ENCODE measurements around the gene CD44. TPM values are rescaled to one million over a fixed set of nuclear protein-coding genes. Genes with fewer than 3 reads are reported as not detected.

Gene CD44
- total RNA-seq, 2 donors from 2014 or later: 321 to 613 TPM

- ATAC-seq (ENCODE audit: insufficient number of reproducible peaks, low FRiP score, low read depth): no peak
- TF ChIP-seq CTCF (IDR thresholded peaks at IDR 0.05): no peak
- H3K27me3 ChIP-seq (replicated peaks; ENCODE audit: insufficient read depth): no peaks in the 10 kb centered on the region
- H3K9me3 ChIP-seq: no peaks in the 10 kb centered on the region
- no peak overlapping the region for H3K27ac ChIP-seq
- H3K36me3 ChIP-seq: no peaks in the 10 kb centered on the region
- H3K4me3 ChIP-seq: no peak overlapping the region
- peaks cover 0 to 4% of the 10 kb centered on the region in 2 donors for H3K4me1 ChIP-seq (ENCODE audit: control insufficient read depth in 1 of 2, low read depth in 2 of 2)
- no peak for DNase-seq (ENCODE audit: low spot score)
Observed at GRCh38 chr11:35265755-35266454, 126.9 kb downstream of the CD44 start.

GRCh38 chr11:35267504-35267903 lies 128.5 kb downstream of the CD44 start:
- Histone ChIP-seq H3K9me3 (no peaks in the 10 kb centered on the region), H3K4me3 (no peak overlapping the region), H3K4me1 (ENCODE audit: control insufficient read depth in 1 of 2, low read depth in 2 of 2) (no peaks in the 10 kb centered on the region), H3K36me3 (no peaks in the 10 kb centered on the region), H3K27ac (no peak overlapping the region), H3K27me3 (replicated peaks; ENCODE audit: insufficient read depth) (no peaks in the 10 kb centered on the region)
- no peak for ATAC-seq (ENCODE audit: insufficient number of reproducible peaks, low FRiP score, low read depth)
- DNase-seq (ENCODE audit: low spot score): no peak
- no peak for TF ChIP-seq CTCF (IDR thresholded peaks at IDR 0.05)

GRCh38 chr11:35270342-35270741 lies 131.4 kb downstream of the CD44 start:
- DNase-seq (ENCODE audit: low spot score) (no peak), ATAC-seq (ENCODE audit: insufficient number of reproducible peaks, low FRiP score, low read depth) (no peak)
- Histone ChIP-seq H3K4me3 (no peak overlapping the region), H3K36me3 (no peaks in the 10 kb centered on the region), H3K9me3 (no peaks in the 10 kb centered on the region), H3K27ac (no peak overlapping the region), H3K4me1 (ENCODE audit: control insufficient read depth in 1 of 2, low read depth in 2 of 2) (peaks cover 5 to 8% of the 10 kb centered on the region in 2 donors), H3K27me3 (replicated peaks; ENCODE audit: insufficient read depth) (no peaks in the 10 kb centered on the region)
- TF ChIP-seq CTCF (IDR thresholded peaks at IDR 0.05): no peak

GRCh38 chr11:35271031-35271430 lies 132.1 kb downstream of the CD44 start:
- no peaks in the 10 kb centered on the region for H3K36me3 ChIP-seq
- peaks cover 10 to 14% of the 10 kb centered on the region in 2 donors for H3K4me1 ChIP-seq (ENCODE audit: control insufficient read depth in 1 of 2, low read depth in 2 of 2)
- TF ChIP-seq CTCF (IDR thresholded peaks at IDR 0.05): no peak
- ATAC-seq (ENCODE audit: insufficient number of reproducible peaks, low FRiP score, low read depth): no peak
- no peaks in the 10 kb centered on the region for H3K27me3 ChIP-seq (replicated peaks; ENCODE audit: insufficient read depth)
- no peak for DNase-seq (ENCODE audit: low spot score)
- H3K9me3 ChIP-seq: no peaks in the 10 kb centered on the region
- H3K27ac ChIP-seq: no peak overlapping the region
- no peak overlapping the region for H3K4me3 ChIP-seq

- TF ChIP-seq CTCF (IDR thresholded peaks at IDR 0.05): no peak
- DNase-seq (ENCODE audit: low spot score): no peak
- H3K27ac ChIP-seq: no peak overlapping the region
- H3K4me1 ChIP-seq (ENCODE audit: control insufficient read depth in 1 of 2, low read depth in 2 of 2): peaks cover 13 to 22% of the 10 kb centered on the region in 2 donors
- no peaks in the 10 kb centered on the region for H3K9me3 ChIP-seq
- no peaks in the 10 kb centered on the region for H3K27me3 ChIP-seq (replicated peaks; ENCODE audit: insufficient read depth)
- no peak for ATAC-seq (ENCODE audit: insufficient number of reproducible peaks, low FRiP score, low read depth)
- H3K36me3 ChIP-seq: no peaks in the 10 kb centered on the region
- no peak overlapping the region for H3K4me3 ChIP-seq
Observed at GRCh38 chr11:35272391-35272902, 133.5 kb downstream of the CD44 start.

All from thoracic aorta (tissue), 2 donors.